ENCODE measurements around the gene AK8.

Gene AK8

DNA sequence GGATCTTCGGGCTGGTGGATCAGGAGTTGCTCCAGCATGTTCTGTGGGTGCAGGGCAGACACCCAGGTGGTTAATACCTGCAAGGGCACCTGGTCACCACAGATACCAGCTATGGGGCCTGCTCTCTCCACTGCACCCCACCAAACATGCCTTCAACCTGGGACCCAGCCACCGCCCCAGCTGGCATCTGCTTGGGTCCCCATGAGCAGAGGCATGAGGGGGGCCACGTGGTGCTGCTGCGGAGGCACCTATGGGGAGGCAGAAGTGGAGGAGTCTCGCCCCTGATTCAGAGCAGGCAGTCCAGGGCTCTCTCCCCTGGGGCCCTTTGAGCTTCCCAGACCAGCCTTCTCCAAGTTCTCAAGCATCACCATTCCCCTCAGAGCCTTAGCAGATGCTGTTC lies 2.9 kb downstream of the AK8 start:
- no peak for DNase-seq (ENCODE audit: low read depth in 2 of 2)

GRCh38 chr9:132873403-132873802 lies 4.7 kb downstream of the AK8 start:
- TF ChIP-seq CTCF (IDR thresholded peaks at IDR 0.05; ENCODE audit: low read depth, low read length): no peak
- no peak overlapping the region for H3K4me3 ChIP-seq (replicated peaks in 1 of 2; ENCODE audit: low read depth in 2 of 2, low read length in 2 of 2)
- DNase-seq (ENCODE audit: low read depth in 2 of 2): no peak

More for the DNA sequence above, 2.9 kb downstream of the AK8 start:
- TF ChIP-seq CTCF (IDR thresholded peaks at IDR 0.05; ENCODE audit: low read depth, low read length): no peak
- H3K4me3 ChIP-seq (replicated peaks in 1 of 2; ENCODE audit: low read depth in 2 of 2, low read length in 2 of 2): no peak overlapping the region

DNA sequence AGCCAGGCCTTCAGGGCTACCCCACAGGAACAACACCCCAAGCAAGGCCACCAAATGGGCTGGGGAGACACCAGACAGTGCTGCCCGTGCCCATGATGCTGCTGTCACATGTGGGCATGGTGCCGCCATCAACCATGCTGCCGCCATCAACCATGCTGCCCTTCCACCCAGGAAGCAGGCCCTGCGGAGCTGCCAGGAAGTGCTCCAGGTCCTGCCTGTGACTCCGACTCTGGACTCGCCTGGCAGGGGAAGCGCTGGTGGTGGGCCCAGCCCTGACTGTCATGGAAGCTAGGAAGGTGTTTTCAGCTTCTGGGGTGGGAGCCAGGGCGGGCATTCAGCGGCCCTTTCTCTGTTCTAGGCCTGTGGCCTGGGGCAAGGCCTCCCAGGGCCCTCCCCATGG lies 8.8 kb downstream of the AK8 start:
- H3K4me3 ChIP-seq (replicated peaks in 1 of 2; ENCODE audit: low read depth in 2 of 2, low read length in 2 of 2): no peak overlapping the region
- TF ChIP-seq CTCF (IDR thresholded peaks at IDR 0.05; ENCODE audit: low read depth, low read length): no peak
- no peak for DNase-seq (ENCODE audit: low read depth in 2 of 2)

DNA sequence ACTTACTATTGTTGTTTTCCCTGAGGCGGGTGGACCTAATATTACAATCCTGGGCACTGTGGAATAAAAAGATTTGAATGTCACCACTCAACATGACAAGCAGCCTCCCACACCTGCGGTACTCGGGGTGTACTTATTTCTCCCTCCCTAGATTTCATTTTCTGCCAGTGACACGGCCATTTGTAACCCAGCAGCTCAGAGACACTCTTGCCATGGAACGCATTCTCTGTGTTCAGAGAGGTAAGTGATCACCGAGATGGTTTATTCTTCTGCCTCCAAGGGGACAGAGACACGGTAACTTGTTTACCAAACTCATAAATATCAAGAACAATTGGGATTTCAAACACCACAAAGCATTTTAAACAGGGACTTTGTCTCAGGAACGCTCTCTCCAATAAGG lies 11.2 kb downstream of the AK8 start:
- H3K4me3 ChIP-seq (replicated peaks in 1 of 2; ENCODE audit: low read depth in 2 of 2, low read length in 2 of 2): no peak overlapping the region
- no peak for DNase-seq (ENCODE audit: low read depth in 2 of 2)
- no peak for TF ChIP-seq CTCF (IDR thresholded peaks at IDR 0.05; ENCODE audit: low read depth, low read length)

DNA sequence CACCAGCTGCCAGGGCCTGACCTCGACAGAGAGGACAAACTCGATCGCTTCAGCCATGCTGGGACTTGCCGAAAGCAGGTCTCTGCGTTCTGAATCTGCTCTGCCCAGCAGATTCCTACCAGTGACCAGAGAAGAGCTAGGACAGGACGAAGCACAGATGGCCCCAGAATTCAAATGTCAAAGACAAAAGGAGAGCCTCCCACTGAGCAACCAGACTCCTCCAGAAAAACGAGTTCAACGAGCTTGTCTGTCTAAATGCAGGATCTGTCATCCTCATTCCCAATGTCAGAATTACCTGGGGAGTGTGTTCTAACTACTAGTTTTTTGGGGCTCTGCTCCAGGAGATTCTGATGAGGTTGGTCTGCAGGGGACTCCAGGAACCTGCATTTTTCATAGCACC lies 13.4 kb downstream of the AK8 start:
- no peak for DNase-seq (ENCODE audit: low read depth in 2 of 2)
- no peak for TF ChIP-seq CTCF (IDR thresholded peaks at IDR 0.05; ENCODE audit: low read depth, low read length)
- H3K4me3 ChIP-seq (replicated peaks in 1 of 2; ENCODE audit: low read depth in 2 of 2, low read length in 2 of 2): no peak overlapping the region

DNA sequence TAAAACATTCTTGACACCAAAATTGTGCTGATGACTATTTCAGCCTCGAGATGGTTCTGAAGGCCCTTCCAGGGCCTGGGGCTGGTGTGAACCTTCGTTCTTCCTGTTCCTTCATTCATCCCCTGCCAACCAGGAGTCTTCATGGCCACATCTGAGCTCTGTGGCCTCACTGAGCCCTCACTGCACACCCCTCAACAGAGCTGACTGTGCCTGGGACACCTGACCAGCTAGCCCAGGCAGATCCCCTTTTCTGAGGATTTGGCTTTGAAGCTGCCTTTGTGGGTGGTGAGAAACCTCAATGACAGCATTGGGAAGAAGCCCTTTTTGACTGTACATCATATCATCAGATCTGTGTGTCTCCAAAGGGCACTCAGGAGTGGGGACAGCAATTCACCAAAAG lies 13.8 kb downstream of the AK8 start:
- no peak for DNase-seq (ENCODE audit: low read depth in 2 of 2)
- no peak for TF ChIP-seq CTCF (IDR thresholded peaks at IDR 0.05; ENCODE audit: low read depth, low read length)
- H3K4me3 ChIP-seq (replicated peaks in 1 of 2; ENCODE audit: low read depth in 2 of 2, low read length in 2 of 2): no peak overlapping the region

- no peak overlapping the region for H3K4me3 ChIP-seq (replicated peaks in 1 of 2; ENCODE audit: low read depth in 2 of 2, low read length in 2 of 2)
- no peak for DNase-seq (ENCODE audit: low read depth in 2 of 2)
- TF ChIP-seq CTCF (IDR thresholded peaks at IDR 0.05; ENCODE audit: low read depth, low read length): no peak
Measured at GRCh38 chr9:132863096-132863495, 15.0 kb downstream of the AK8 start.
